Urothelium cell line (cell line): ENCODE data around the gene PARVG.
"Not testable (repeated sequence)": the region's sequence is repeated elsewhere in the genome, so short reads cannot be mapped to it uniquely, and the experiment has no call there.

Experiments used
- DNase-seq: peaks from one replicate; pipeline ENCODE4 v3.0.0; 2011; ENCODE audit warnings: low spot score, mixed read lengths
- FAIRE-seq: peaks from 2 replicates; lab custom pipeline; 2011; peaks lifted over from hg19 to GRCh38; lab: Jason Lieb, UNC

Gene PARVG

GRCh38 chr22:44229809-44230208, 49.1 kb downstream of the PARVG start:
- FAIRE-seq (no peak), DNase-seq (no peak)

DNA sequence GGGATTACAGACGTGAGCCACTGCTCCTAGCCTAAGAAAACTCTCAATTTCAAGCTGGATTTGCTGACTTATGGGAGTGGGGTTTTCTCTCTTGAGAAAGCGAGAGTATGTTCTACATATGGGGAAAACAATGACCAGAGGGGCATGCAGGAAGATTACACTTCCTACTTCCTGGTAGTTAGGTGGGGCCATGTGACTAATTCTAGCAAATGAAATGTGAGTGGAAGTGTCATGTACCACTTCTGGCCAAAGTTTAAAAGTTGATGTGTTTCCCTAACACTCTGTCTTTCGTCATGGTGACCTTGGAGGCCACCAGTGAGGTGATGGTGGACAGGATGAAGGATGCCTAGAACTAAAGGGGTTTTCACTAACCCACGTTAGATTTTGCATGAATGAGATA, 50.5 kb downstream of the PARVG start:
- FAIRE-seq (no peak), DNase-seq (no peak)

- not testable (repeated sequence) for FAIRE-seq, DNase-seq
Observed at GRCh38 chr22:44234372-44234771, 53.6 kb downstream of the PARVG start.

DNA sequence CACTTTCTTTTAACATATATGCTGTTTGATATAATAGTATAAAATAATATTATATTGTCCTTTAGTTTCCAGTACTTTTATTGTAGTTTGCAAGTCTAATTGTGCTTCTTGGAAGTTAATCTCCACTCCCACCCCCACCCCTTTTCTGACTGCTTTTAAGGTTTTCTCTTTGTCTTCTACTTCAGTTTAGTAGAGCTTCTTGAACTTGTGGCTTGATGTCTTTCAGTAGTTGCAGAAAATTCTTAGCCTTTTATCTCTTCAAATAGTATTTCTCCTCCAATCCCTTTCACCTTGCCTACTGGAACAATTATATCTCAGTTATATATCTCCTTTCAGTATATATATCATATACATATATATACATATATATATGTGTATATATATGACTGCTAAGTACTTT, 56.6 kb downstream of the PARVG start:
- no peak for FAIRE-seq

DNA sequence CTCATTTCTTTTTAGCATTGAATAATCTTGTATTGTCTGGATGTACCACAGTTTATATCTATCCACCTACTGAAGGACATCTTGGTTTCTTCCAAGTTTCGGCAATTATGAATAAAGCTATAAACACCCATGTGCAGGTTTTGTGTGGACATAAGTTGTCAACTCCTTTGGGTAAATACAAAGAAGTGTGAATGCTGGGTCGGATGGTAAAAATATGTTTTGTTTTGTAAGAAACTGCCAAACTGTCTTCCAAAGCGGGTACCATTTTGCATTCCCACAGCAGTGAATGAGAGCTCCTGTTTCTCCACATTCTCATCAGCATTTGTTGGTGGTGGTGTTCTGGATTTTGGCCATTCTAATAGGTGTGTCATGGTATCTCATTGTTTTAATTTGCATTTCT, 60.4 kb downstream of the PARVG start:
- peak; percentile 27 for FAIRE-seq
- DNase-seq, result not testable (repeated sequence)

More for the DNA sequence above, 56.6 kb downstream of the PARVG start:
- no peak for DNase-seq

DNA sequence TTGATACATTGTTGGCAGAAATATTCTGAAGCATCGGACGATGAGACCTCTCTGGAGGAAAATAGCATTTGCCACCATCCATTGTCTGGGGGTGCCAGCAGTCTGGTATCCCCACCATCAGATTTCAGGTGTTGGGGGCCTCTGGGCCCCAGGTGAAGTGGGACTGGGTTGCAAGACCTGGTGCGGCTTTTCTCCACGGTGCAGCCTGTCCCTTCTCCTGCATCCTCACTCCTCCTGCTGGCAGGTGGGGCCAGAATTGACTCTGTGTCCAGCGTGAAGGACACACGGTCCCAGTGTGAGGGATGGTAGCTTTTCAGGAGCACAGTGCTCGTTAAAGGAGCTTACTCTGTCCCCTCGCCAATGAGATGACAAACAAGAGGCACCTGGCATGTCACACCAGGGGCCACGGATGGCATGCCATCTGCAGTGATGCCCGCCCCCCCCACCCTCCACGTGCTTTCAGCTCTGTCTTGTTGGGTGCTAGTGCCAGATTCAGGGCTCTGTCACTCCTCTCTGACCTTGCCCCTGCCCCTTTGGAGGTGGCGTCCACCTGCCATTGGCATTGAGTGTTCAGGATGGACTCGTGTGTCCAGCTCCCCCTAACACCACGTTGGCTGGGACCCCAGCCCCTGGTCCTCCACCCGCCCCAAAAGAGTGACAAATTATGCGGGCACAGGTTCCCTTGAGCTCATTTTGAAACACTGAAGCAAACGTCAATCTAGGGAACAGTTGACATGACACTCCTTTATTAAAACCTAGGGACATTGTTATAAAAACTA, 62.4 kb downstream of the PARVG start:
- no peak for FAIRE-seq
- DNase-seq, result no peak

GRCh38 chr22:44243761-44244160, 63.0 kb downstream of the PARVG start:
- DNase-seq, result no peak
- no peak for FAIRE-seq

DNA sequence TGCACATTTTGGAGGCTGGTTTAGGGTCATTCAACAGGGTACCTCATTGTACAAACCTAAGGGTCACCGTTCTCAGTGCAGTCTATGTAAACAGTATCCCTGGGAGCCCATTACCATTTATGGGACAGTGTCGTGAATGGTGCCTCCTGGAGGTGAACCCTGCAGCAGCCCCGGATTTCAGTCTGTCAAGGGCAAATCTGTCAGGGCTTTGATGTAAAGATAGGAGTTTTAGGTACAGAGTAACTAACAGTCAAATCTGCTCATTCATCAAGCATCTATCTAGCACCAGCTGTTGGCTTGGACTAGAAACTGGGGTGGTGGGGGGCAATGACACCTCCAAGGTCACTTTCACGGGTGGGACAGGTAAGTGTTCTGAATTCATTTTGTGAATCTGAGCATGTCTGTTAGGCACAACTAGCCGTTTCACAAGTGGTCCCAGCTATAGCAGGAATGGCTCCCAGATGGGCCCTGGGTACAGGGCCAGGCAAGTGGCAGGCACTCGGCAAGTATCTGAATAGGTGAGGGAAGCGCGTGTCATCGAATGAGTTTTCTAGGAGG, 63.6 kb downstream of the PARVG start:
- no peak for DNase-seq
- no peak for FAIRE-seq

- DNase-seq, result no peak
- no peak for FAIRE-seq
Observed at GRCh38 chr22:44245438-44245837, 64.7 kb downstream of the PARVG start.

DNA sequence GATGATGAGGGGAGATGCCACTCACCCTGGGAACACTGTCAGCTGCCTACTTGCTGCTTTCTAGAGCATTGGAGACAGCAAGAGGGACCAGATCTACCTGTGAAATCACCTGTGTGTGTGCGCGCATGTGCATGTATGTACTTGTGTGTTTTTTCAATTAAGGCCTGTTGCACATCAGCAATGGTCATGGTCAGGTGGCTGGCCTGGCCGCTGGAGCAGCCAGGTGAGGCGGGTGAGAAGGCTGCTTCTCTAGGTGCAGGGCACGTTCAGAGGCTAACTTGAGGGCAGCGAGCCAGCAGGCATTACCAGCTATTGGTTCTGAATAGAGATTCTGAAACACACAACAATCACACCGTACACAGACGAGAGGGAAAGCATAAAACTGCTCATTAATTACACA, 65.1 kb downstream of the PARVG start:
- FAIRE-seq, result peak; percentile 23
- no peak for DNase-seq

DNA sequence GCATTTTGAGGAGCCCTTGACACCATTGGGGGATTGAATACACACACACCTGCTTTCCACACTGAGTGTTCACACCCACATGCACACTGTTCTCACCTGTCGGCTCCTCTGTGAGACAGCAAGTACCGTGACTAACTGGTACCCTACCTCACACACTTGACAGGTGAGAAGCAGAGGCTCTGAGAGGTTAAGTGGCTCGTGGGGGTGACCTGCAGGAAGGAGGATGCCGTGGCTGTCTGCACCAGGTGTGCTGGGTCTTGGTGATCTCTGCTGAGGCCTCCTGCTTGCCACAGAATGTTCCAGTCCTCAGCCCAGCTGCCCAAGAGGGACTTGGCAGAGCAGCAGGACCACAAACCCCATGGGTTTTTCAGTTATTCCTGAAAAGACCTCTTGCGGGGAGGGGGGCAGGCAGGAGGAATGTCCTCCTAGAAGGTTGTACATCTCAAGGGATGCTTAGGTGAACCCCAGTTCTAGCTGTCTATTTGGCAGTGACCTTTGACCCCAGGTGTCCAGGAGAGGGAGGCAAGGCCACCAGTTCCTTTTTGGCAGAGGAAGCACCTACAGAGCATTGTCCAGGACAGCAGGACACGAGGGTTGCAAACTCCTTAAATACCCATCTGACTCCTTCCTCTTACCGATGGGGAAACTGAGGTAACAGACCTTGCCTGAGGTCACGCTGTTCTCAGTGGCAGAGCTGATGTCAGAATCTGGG, 66.0 kb downstream of the PARVG start:
- DNase-seq (no peak), FAIRE-seq (no peak)

DNA sequence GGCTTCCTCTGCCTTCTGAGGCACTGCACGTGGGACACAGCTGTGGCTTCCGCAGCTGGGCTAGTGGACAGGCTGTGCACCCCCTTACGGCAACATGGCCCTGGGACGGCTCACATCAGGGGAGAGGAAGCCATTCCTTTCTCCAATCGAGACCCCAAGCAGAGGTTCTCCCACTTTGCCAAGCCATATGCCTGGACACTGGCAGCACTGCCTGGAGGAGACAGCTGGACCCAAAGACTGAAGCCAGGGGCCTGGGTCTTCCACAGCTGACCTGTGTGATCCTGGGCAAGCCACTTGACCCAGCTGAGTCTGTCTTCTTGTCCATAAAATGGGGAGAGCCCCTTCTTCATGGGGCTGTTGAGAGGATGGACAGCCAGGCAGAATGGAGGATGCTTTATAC, 66.6 kb downstream of the PARVG start:
- DNase-seq, result no peak
- FAIRE-seq, result no peak

DNA sequence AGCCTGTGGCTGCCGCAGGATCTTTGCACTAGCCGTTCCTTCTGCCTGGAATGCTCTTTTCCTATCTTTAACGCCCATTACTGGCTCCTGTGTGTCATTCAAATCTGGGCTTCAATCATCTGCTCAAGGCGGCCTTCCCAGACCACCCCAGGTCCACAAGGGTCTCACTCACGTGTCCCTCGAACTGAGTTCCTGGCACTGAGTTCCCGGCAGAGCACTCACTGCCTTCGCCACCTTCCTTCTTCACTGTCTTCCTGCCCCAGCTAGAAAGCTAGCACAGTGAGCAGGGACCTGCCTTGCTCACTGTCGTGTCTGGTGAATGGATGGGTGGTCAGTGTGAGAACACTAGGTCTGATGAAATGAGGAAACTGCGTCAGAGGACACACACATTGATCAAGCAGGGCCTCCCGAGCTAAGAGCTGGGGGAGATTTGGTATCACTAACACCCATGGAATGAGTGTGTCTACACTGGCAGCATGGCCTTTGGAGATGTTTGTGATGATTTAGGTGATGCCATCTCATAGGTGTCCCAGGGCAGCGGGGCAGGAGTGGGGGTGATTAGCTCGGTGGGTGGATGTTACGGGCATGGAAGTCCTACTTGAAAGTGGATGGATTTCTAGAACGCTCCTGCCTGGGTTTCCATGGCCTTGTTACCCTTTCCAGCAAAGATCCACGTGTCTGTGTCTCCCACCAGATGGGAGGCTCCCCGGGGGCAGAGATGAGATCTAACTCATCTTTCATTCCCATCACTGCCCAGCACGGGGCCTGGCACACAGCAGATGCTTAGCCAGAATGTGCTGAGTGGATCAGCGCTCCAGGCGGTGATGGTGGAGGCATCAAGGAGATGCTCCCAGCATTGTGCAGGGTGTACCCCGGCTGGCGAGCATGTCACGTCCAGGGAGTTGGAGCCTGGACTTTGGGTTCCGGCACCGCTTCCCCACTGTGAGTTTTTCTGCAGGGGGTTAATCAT, 67.5 kb downstream of the PARVG start:
- DNase-seq (no peak), FAIRE-seq (peak; percentile 53)

- DNase-seq (no peak), FAIRE-seq (no peak)
Observed at GRCh38 chr22:44248926-44249325, 68.2 kb downstream of the PARVG start.

- DNase-seq (no peak), FAIRE-seq (no peak)
Observed at GRCh38 chr22:44249376-44250147, 68.8 kb downstream of the PARVG start.

GRCh38 chr22:44254811-44255210, 74.1 kb downstream of the PARVG start:
- no peak for FAIRE-seq
- DNase-seq, result no peak

- no peak for FAIRE-seq
Observed at GRCh38 chr22:44256085-44256484, 75.4 kb downstream of the PARVG start.

DNA sequence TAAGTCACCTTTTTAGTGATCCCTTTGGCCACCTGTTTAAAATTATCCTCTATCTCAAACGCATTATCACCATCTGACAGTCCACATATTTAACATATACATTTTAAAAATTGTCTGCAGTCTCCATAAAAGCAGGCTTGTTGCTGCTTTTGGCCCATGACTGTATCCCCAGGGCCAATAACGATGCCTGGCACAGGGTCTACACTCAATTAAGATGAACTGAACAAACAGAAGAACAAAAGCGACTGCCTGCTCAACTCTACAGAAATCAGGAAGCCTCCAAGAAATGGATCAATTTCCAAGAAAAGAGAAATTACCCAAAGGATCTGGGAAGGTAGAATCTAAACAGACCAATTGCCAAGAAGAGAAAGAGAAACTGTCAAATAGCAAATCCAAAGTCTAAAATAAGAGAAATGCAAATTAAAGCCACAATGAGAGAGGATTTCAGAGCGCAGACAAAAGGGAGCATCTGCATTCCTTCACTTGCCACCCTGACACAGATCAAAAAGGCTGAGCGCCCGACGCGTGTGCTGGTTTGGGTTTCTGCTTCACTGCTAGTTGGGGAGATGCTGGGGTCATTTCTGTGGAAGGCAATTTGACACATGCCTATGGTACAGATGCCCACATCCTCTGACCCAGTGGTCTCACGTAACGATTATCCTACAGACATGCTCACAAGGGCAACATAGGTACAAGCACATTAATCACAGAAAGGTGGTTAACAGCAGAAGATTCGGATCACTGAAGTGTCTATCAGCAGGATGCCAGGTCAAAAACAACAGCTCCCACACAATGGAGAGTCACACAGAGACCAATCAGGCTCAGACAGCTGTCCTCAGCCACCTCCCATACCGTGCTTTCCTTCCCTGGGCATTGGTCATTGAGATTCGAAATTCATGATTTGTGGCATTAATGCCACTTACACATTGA, 76.1 kb downstream of the PARVG start:
- FAIRE-seq (no peak), DNase-seq (no peak)

More at GRCh38 chr22:44256085-44256484, 75.4 kb downstream of the PARVG start:
- DNase-seq, result no peak
